GM12878 (cell line): ENCODE results near the gene ATP7A. TPM values are rescaled to one million over a fixed set of nuclear protein-coding genes. Genes with fewer than 3 reads are reported as not detected.

Source experiments
- BHLHE40 ChIP-seq, 2 experiments: fragments of 450-650 bp in 1 of 2; IDR thresholded peaks; 2 replicates each; pipeline ENCODE4 v1.6.1; 2011 to 2017; ENCODE audit warnings: low read depth in 2 of 2, borderline replicate concordance in 1 of 2, improper control_type of control experiment in 1 of 2, low read length in 1 of 2, mild to moderate bottlenecking in 1 of 2
- BMI1 ChIP-seq: fragments of 450-650 bp; IDR thresholded peaks from 2 replicates; pipeline ENCODE4 v1.6.1; 2016; ENCODE audit warnings: mild to moderate bottlenecking, moderate library complexity, borderline replicate concordance
- EP300 ChIP-seq, 2 experiments: fragments of 150-350 bp in 1 of 2; IDR thresholded peaks; 2 replicates each; pipeline ENCODE4 v1.6.1; 2011 to 2012; ENCODE audit warnings: low read depth in 2 of 2, low read length in 2 of 2, borderline replicate concordance in 1 of 2, improper control_type of control experiment in 1 of 2, inconsistent platforms in 1 of 2; ENCODE audit not compliant: control insufficient read depth in 1 of 2
- FOXK2 ChIP-seq: fragments of 450-650 bp; IDR thresholded peaks from 2 replicates; pipeline ENCODE4 v1.6.1; 2017; ENCODE audit warnings: mild to moderate bottlenecking, moderate library complexity
- GATAD2B ChIP-seq: fragments of 450-650 bp; conservative IDR thresholded peaks from 2 replicates; pipeline ENCODE4 v1.6.1; 2017; ENCODE audit warnings: low read depth, mild to moderate bottlenecking, moderate library complexity
- HCFC1 ChIP-seq: fragments of 150-350 bp; IDR thresholded peaks from 2 replicates; pipeline ENCODE4 v1.6.1; 2014; ENCODE audit warnings: low read length
- HDGF ChIP-seq: fragments of 450-650 bp; IDR thresholded peaks from 2 replicates; pipeline ENCODE4 v1.6.1; 2016; ENCODE audit warnings: antibody characterized with exemption
- MYC ChIP-seq: IDR thresholded peaks from 2 replicates; pipeline ENCODE4 v1.6.1; 2011; ENCODE audit warnings: mild to moderate bottlenecking, low read length, moderate library complexity, inconsistent platforms; ENCODE audit not compliant: insufficient read depth, insufficient replicate concordance, insufficient read length, severe bottlenecking
- POLR2AphosphoS5 ChIP-seq: IDR thresholded peaks from 2 replicates; pipeline ENCODE4 v1.6.1; 2011; ENCODE audit warnings: mild to moderate bottlenecking, low read length, inconsistent platforms
- RAD51 ChIP-seq: fragments of 450-650 bp; IDR thresholded peaks from 2 replicates; pipeline ENCODE4 v1.6.1; 2016; ENCODE audit warnings: moderate library complexity, mild to moderate bottlenecking, inconsistent platforms
- SIN3A ChIP-seq: IDR thresholded peaks from 2 replicates; pipeline ENCODE4 v1.6.1; 2012; ENCODE audit warnings: low read depth, low read length, improper control_type of control experiment
- TCF12 ChIP-seq: IDR thresholded peaks from 2 replicates; pipeline ENCODE4 v1.6.1; 2011; ENCODE audit warnings: low read depth, mild to moderate bottlenecking, low read length
- ZBTB40 ChIP-seq: fragments of 450-650 bp; IDR thresholded peaks from 2 replicates; pipeline ENCODE4 v1.6.1; 2016; ENCODE audit warnings: mild to moderate bottlenecking, moderate library complexity, borderline replicate concordance
- ZNF622 ChIP-seq: fragments of 450-650 bp; IDR thresholded peaks from 2 replicates; pipeline ENCODE4 v1.6.1; 2017; ENCODE audit warnings: mild to moderate bottlenecking, inconsistent platforms
- ZSCAN29 ChIP-seq: fragments of 450-650 bp; IDR thresholded peaks from 2 replicates; pipeline ENCODE4 v1.6.1; 2017; ENCODE audit warnings: mild to moderate bottlenecking, moderate library complexity
- polyA plus RNA-seq, 11 experiments: library from polyadenylated mRNA; depleted of rRNA in 4 of 11; unstranded in 6 of 11; stranded (reverse) in 5 of 11; fragments of >200 nt; fragmentation: Nextera tagmentation in 4 of 11; fragmentation: Illumina TruSeq in 1 of 11; extraction: Ambion mirVana in 4 of 11; extraction: Trizol in 1 of 11; gene quantifications; 1 replicate in 1 of 11; 2 replicates in 10 of 11; pipeline versions ENCODE4 v1.2.1 to v1.2.3, GENCODE V29; 2011 to 2016; ENCODE audit warnings: inconsistent platforms in 2 of 11, missing spikeins in 2 of 11, low read depth in 1 of 11
- total RNA-seq, 4 experiments: library from RNA; depleted of rRNA in 3 of 4; stranded (reverse); fragments of >200 nt in 3 of 4; fragmentation: Illumina TruSeq in 1 of 4; extraction: Trizol in 1 of 4; gene quantifications; 2 replicates each; pipeline versions ENCODE4 v1.2.1 to v1.2.3, GENCODE V29; 2013 to 2021
- TF ChIP-seq, protein P1 (sequence below): fragments of 150-350 bp; IDR thresholded peaks from 2 replicates; pipeline ENCODE4 v1.6.1; 2016; ENCODE audit warnings: low read depth, low read length
- TF ChIP-seq, protein P2 (sequence below): IDR thresholded peaks from 2 replicates; pipeline ENCODE4 v1.6.1; 2012; ENCODE audit warnings: mild to moderate bottlenecking, low read depth, low read length
- TF ChIP-seq, protein P3 (sequence below): IDR thresholded peaks from 2 replicates; pipeline ENCODE4 v1.6.1; 2011; ENCODE audit warnings: low read depth, low read length, improper control_type of control experiment, borderline replicate concordance

Gene ATP7A
- total and polyA plus RNA-seq, 10 of the 15 experiments (the other 5 are each of a cell fraction or from before 2014, with no cell fraction given) = 2.5 to 12.0 (median 7.6) TPM

GRCh38 chrX:77910108-77910840 is at the start of gene ATP7A (continued):
- TF ChIP-seq SIN3A = no peak; the same call in 1 of the 2 replicates
- no peak; the same call in 1 of the 2 replicates for TF ChIP-seq ZBTB40
- TF ChIP-seq GATAD2B = no peak
- TF ChIP-seq, protein P1, sequence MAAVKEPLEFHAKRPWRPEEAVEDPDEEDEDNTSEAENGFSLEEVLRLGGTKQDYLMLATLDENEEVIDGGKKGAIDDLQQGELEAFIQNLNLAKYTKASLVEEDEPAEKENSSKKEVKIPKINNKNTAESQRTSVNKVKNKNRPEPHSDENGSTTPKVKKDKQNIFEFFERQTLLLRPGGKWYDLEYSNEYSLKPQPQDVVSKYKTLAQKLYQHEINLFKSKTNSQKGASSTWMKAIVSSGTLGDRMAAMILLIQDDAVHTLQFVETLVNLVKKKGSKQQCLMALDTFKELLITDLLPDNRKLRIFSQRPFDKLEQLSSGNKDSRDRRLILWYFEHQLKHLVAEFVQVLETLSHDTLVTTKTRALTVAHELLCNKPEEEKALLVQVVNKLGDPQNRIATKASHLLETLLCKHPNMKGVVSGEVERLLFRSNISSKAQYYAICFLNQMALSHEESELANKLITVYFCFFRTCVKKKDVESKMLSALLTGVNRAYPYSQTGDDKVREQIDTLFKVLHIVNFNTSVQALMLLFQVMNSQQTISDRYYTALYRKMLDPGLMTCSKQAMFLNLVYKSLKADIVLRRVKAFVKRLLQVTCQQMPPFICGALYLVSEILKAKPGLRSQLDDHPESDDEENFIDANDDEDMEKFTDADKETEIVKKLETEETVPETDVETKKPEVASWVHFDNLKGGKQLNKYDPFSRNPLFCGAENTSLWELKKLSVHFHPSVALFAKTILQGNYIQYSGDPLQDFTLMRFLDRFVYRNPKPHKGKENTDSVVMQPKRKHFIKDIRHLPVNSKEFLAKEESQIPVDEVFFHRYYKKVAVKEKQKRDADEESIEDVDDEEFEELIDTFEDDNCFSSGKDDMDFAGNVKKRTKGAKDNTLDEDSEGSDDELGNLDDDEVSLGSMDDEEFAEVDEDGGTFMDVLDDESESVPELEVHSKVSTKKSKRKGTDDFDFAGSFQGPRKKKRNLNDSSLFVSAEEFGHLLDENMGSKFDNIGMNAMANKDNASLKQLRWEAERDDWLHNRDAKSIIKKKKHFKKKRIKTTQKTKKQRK = no peak
- TF ChIP-seq RAD51 = peak; percentile 79
- no peak for TF ChIP-seq MYC
- no peak for TF ChIP-seq EP300 (IDR thresholded peaks at IDR 0.05; ENCODE audit: borderline replicate concordance in 1 of 2, control insufficient read depth in 1 of 2, low read depth in 2 of 2, low read length in 2 of 2)
- no peak for TF ChIP-seq ZSCAN29
- TF ChIP-seq, protein P2, sequence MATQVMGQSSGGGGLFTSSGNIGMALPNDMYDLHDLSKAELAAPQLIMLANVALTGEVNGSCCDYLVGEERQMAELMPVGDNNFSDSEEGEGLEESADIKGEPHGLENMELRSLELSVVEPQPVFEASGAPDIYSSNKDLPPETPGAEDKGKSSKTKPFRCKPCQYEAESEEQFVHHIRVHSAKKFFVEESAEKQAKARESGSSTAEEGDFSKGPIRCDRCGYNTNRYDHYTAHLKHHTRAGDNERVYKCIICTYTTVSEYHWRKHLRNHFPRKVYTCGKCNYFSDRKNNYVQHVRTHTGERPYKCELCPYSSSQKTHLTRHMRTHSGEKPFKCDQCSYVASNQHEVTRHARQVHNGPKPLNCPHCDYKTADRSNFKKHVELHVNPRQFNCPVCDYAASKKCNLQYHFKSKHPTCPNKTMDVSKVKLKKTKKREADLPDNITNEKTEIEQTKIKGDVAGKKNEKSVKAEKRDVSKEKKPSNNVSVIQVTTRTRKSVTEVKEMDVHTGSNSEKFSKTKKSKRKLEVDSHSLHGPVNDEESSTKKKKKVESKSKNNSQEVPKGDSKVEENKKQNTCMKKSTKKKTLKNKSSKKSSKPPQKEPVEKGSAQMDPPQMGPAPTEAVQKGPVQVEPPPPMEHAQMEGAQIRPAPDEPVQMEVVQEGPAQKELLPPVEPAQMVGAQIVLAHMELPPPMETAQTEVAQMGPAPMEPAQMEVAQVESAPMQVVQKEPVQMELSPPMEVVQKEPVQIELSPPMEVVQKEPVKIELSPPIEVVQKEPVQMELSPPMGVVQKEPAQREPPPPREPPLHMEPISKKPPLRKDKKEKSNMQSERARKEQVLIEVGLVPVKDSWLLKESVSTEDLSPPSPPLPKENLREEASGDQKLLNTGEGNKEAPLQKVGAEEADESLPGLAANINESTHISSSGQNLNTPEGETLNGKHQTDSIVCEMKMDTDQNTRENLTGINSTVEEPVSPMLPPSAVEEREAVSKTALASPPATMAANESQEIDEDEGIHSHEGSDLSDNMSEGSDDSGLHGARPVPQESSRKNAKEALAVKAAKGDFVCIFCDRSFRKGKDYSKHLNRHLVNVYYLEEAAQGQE = no peak
- TF ChIP-seq BHLHE40 (IDR thresholded peaks at IDR 0.05; ENCODE audit: borderline replicate concordance in 1 of 2, low read depth in 2 of 2, low read length in 1 of 2) = peak; percentile 89 to 94
- TF ChIP-seq BMI1 = no peak
- TF ChIP-seq TCF12 = no peak
- no peak for TF ChIP-seq HCFC1
- no peak for TF ChIP-seq HDGF
- TF ChIP-seq FOXK2 = no peak
- no peak for TF ChIP-seq ZNF622
- no peak for TF ChIP-seq POLR2AphosphoS5
- TF ChIP-seq, protein P3, sequence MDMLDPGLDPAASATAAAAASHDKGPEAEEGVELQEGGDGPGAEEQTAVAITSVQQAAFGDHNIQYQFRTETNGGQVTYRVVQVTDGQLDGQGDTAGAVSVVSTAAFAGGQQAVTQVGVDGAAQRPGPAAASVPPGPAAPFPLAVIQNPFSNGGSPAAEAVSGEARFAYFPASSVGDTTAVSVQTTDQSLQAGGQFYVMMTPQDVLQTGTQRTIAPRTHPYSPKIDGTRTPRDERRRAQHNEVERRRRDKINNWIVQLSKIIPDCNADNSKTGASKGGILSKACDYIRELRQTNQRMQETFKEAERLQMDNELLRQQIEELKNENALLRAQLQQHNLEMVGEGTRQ = peak; percentile 57
